Neuronal stem cell (in vitro differentiated cells): ENCODE results near the gene RNLS.

Experiments
- DNase-seq: peaks from one replicate; pipeline ENCODE4 v3.0.0-alpha.2; 2013; ENCODE audit warnings: low spot score
- H2AFZ ChIP-seq: one replicate; pipeline ENCODE4 v1.6.1; 2013; ENCODE audit warnings: mild to moderate bottlenecking, low read length, inconsistent platforms
- H2AK5ac ChIP-seq: 2 replicates; pipeline ENCODE4 v1.6.1; 2013; ENCODE audit warnings: low read depth, mild to moderate bottlenecking, inconsistent platforms, low read length, moderate library complexity, mixed read lengths
- H2BK120ac ChIP-seq: 2 replicates; pipeline ENCODE4 v1.6.1; 2013; ENCODE audit warnings: low read depth, mild to moderate bottlenecking, inconsistent platforms, low read length, moderate library complexity, mixed read lengths
- H2BK12ac ChIP-seq: one replicate; pipeline ENCODE4 v1.6.1; 2013; ENCODE audit warnings: low read length, inconsistent platforms
- H2BK15ac ChIP-seq: 2 replicates; pipeline ENCODE4 v1.6.1; 2013; ENCODE audit warnings: mild to moderate bottlenecking, low read length, inconsistent platforms, mixed read lengths
- H2BK5ac ChIP-seq: one replicate; pipeline ENCODE4 v1.6.1; 2013; ENCODE audit warnings: inconsistent platforms, mild to moderate bottlenecking, low read length, moderate library complexity
- H3K14ac ChIP-seq: one replicate; pipeline ENCODE4 v1.6.1; 2013; ENCODE audit warnings: low read length, inconsistent platforms
- H3K18ac ChIP-seq: 2 replicates; pipeline ENCODE4 v1.6.1; 2013; ENCODE audit warnings: low read length, inconsistent platforms
- H3K23ac ChIP-seq: 2 replicates; pipeline ENCODE4 v1.6.1; 2013; ENCODE audit warnings: low read depth, mild to moderate bottlenecking, mixed read lengths, low read length, inconsistent platforms; ENCODE audit not compliant: poor library complexity
- H3K27ac ChIP-seq: replicated peaks from 3 replicates; pipeline ENCODE4 v1.5.1; 2013; ENCODE audit warnings: low read length, inconsistent platforms
- H3K27me3 ChIP-seq, 3 experiments: 2 replicates each; pipeline ENCODE4 v1.6.1; 2013; ENCODE audit warnings: low read length in 3 of 3, mild to moderate bottlenecking in 2 of 3, inconsistent platforms in 1 of 3, low read depth in 1 of 3, mixed read lengths in 1 of 3, moderate library complexity in 1 of 3; ENCODE audit not compliant: control insufficient read depth in 3 of 3, insufficient read depth in 3 of 3
- H3K36me3 ChIP-seq, 2 donors: replicated peaks in 1 of 2; 2 replicates each; pipeline ENCODE4 v1.6.1; 2013; ENCODE audit warnings: low read length in 2 of 2; ENCODE audit not compliant: control insufficient read depth in 2 of 2, insufficient read depth in 2 of 2
- H3K4ac ChIP-seq: 2 replicates; pipeline ENCODE4 v1.6.1; 2013; ENCODE audit warnings: inconsistent platforms, mild to moderate bottlenecking, low read length, moderate library complexity
- H3K4me1 ChIP-seq, 2 donors: 1 replicate in 1 of 2; 2 replicates in 1 of 2; pipeline ENCODE4 v1.6.1; 2013; ENCODE audit warnings: low read length in 2 of 2, low read depth in 1 of 2; ENCODE audit not compliant: control insufficient read depth in 2 of 2, insufficient read depth in 1 of 2
- H3K4me2 ChIP-seq: one replicate; pipeline ENCODE4 v1.6.1; 2013; ENCODE audit warnings: mild to moderate bottlenecking, low read length, inconsistent platforms; ENCODE audit not compliant: insufficient read depth, poor library complexity, severe bottlenecking
- H3K4me3 ChIP-seq, 2 donors: 2 replicates each; pipeline ENCODE4 v1.5.1; 2013; ENCODE audit warnings: low read length in 2 of 2, mild to moderate bottlenecking in 2 of 2, inconsistent platforms in 1 of 2, moderate library complexity in 1 of 2
- H3K79me1 ChIP-seq: one replicate; pipeline ENCODE4 v1.6.1; 2013; ENCODE audit warnings: low read depth, mild to moderate bottlenecking, inconsistent platforms, low read length, moderate library complexity
- H3K9ac ChIP-seq: one replicate; pipeline ENCODE4 v1.6.1; 2013; ENCODE audit warnings: mild to moderate bottlenecking, low read depth, low read length, inconsistent platforms; ENCODE audit not compliant: poor library complexity
- H3K9me3 ChIP-seq, 2 donors: replicated peaks in 1 of 2; 2 replicates each; pipeline versions ENCODE3 to v1.6.1; 2013; ENCODE audit warnings: low read length in 2 of 2, mild to moderate bottlenecking in 2 of 2, inconsistent platforms in 1 of 2, low read depth in 1 of 2, mixed read lengths in 1 of 2, moderate library complexity in 1 of 2; ENCODE audit not compliant: control insufficient read depth in 2 of 2, insufficient read depth in 1 of 2
- H4K8ac ChIP-seq: one replicate; pipeline ENCODE4 v1.6.1; 2013; ENCODE audit warnings: low read depth, mild to moderate bottlenecking, inconsistent platforms, low read length, moderate library complexity
- H4K91ac ChIP-seq: one replicate; pipeline ENCODE4 v1.6.1; 2013; ENCODE audit warnings: low read length, low read depth, mild to moderate bottlenecking, inconsistent platforms; ENCODE audit not compliant: poor library complexity
- WGBS, 2 donors: extraction: QIAGEN DNeasy Blood & Tissue Kit; methylation state at CpG; one replicate each; pipeline ENCODE4 v1.1.7; 2013; ENCODE audit warnings: missing lambda C conversion rate in 2 of 2, mixed read lengths in 1 of 2; ENCODE audit not compliant: insufficient read length in 2 of 2, insufficient replicate concordance in 1 of 2; ENCODE audit errors: extremely low coverage in 2 of 2; 5-methylcytosine and 5-hydroxymethylcytosine counted together

RNLS gene

DNA sequence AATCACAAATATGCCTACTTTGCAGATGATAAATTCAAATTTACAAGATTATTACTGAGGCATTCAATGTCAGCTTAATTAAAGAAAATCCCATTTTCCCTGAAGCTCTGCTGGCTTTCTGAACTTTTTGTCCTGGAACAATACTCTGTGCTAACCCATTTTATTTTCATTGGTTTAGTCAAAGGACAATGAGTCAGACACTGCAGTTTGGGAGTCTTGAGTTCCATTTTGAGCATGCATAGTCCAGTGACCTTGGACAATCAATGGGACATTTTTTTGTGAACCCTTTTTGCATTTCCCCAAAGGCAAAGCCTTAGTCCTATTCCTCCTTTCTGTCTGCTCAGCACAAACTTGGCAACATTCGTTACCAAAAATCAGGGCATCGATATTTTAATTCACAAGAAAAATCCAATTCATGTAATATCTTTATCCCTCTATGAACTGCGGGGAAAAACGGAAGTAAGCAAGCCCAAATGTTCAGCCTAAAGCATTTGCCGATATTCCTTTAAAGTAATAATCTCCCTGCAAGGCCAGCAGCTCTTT, 339.8 kb downstream of the RNLS start:
- Histone ChIP-seq H2BK120ac (no peak overlapping the region), H2BK15ac (no peak overlapping the region), H3K4ac (no peak overlapping the region), H3K4me1 (peaks cover 5 to 10% of the 10 kb centered on the region in 2 donors), H3K79me1 (no peaks in the 10 kb centered on the region), H4K91ac (no peak overlapping the region), H3K9me3 (no peaks in the 10 kb centered on the region), H3K36me3 (no peaks in the 10 kb centered on the region), H3K27me3 (no peaks in the 10 kb centered on the region), H3K4me2 (no peak overlapping the region), H3K18ac (no peak overlapping the region), H3K14ac (no peak overlapping the region), H3K27ac (no peak overlapping the region), H3K4me3 (no peak overlapping the region), H3K23ac (no peak overlapping the region), H2AK5ac (no peak overlapping the region), H4K8ac (no peak overlapping the region), H2AFZ (no peak overlapping the region), H2BK12ac (no peak overlapping the region), H3K9ac (no peak overlapping the region), H2BK5ac (no peak overlapping the region)
- DNase-seq: no peak
- no CpG with 5 or more reads among the region's 5 CpGs for WGBS, 2 donors

- no peak overlapping the region for H2BK12ac ChIP-seq
- no CpG with 5 or more reads among the region's 1 CpG for WGBS, 2 donors
- H2AK5ac ChIP-seq: no peak overlapping the region
Measured at GRCh38 chr10:88241501-88241900, 341.6 kb downstream of the RNLS start.

GRCh38 chr10:88239212-88239611, 343.9 kb downstream of the RNLS start:
- Histone ChIP-seq H3K18ac (no peak overlapping the region), H3K9ac (no peak overlapping the region), H3K4ac (no peak overlapping the region), H2AFZ (no peak overlapping the region), H3K4me3 (no peak overlapping the region), H3K27ac (no peak overlapping the region), H4K8ac (no peak overlapping the region), H2AK5ac (no peak overlapping the region), H3K4me2 (no peak overlapping the region), H4K91ac (no peak overlapping the region), H2BK120ac (no peak overlapping the region), H3K79me1 (no peaks in the 10 kb centered on the region), H3K4me1 (peaks cover 3 to 10% of the 10 kb centered on the region in 2 donors), H3K36me3 (no peaks in the 10 kb centered on the region), H2BK12ac (no peak overlapping the region), H3K23ac (no peak overlapping the region), H3K14ac (no peak overlapping the region), H2BK15ac (no peak overlapping the region), H2BK5ac (no peak overlapping the region), H3K27me3 (no peaks in the 10 kb centered on the region), H3K9me3 (no peaks in the 10 kb centered on the region)
- no peak for DNase-seq
- WGBS, 2 donors: no CpG with 5 or more reads among the region's 2 CpGs

More at GRCh38 chr10:88241501-88241900, 341.6 kb downstream of the RNLS start:
- H3K9ac ChIP-seq: no peak overlapping the region
- H3K4me3 ChIP-seq: no peak overlapping the region
- H3K27me3 ChIP-seq: no peaks in the 10 kb centered on the region
- no peak overlapping the region for H2AFZ ChIP-seq
- H3K27ac ChIP-seq: no peak overlapping the region
- H2BK5ac ChIP-seq: no peak overlapping the region
- DNase-seq: no peak
- H2BK120ac ChIP-seq: no peak overlapping the region
- no peak overlapping the region for H3K4ac ChIP-seq
- H3K9me3 ChIP-seq: no peaks in the 10 kb centered on the region
- H3K18ac ChIP-seq: no peak overlapping the region
- no peak overlapping the region for H3K14ac ChIP-seq
- H3K79me1 ChIP-seq: no peaks in the 10 kb centered on the region
- H4K8ac ChIP-seq: no peak overlapping the region
- H3K36me3 ChIP-seq: no peaks in the 10 kb centered on the region
- H3K23ac ChIP-seq: no peak overlapping the region
- H4K91ac ChIP-seq: no peak overlapping the region
- no peak overlapping the region for H2BK15ac ChIP-seq
- peaks cover 5 to 10% of the 10 kb centered on the region in 2 donors for H3K4me1 ChIP-seq
- no peak overlapping the region for H3K4me2 ChIP-seq

- H2BK5ac ChIP-seq: no peak overlapping the region
- DNase-seq: no peak
- H3K4me1 ChIP-seq: peaks cover 7 to 8% of the 10 kb centered on the region in 2 donors
- WGBS, 2 donors: no CpG with 5 or more reads among the region's 2 CpGs
- H4K91ac ChIP-seq: no peak overlapping the region
- no peak overlapping the region for H3K23ac ChIP-seq
- no peak overlapping the region for H3K14ac ChIP-seq
- H3K4ac ChIP-seq: no peak overlapping the region
- no peaks in the 10 kb centered on the region for H3K9me3 ChIP-seq
- no peak overlapping the region for H2BK12ac ChIP-seq
- H3K18ac ChIP-seq: no peak overlapping the region
- no peaks in the 10 kb centered on the region for H3K36me3 ChIP-seq
- H3K4me3 ChIP-seq: no peak overlapping the region
- H2AFZ ChIP-seq: no peak overlapping the region
- H3K9ac ChIP-seq: no peak overlapping the region
- no peak overlapping the region for H2BK15ac ChIP-seq
- H2BK120ac ChIP-seq: no peak overlapping the region
- H3K27me3 ChIP-seq: no peaks in the 10 kb centered on the region
- no peak overlapping the region for H4K8ac ChIP-seq
- H3K4me2 ChIP-seq: no peak overlapping the region
- no peak overlapping the region for H2AK5ac ChIP-seq
- H3K79me1 ChIP-seq: no peaks in the 10 kb centered on the region
- no peak overlapping the region for H3K27ac ChIP-seq
Measured at GRCh38 chr10:88238615-88238914, 344.6 kb downstream of the RNLS start.
